ENCODE measurements around the gene LRRC27.

The LRRC27 gene

DNA sequence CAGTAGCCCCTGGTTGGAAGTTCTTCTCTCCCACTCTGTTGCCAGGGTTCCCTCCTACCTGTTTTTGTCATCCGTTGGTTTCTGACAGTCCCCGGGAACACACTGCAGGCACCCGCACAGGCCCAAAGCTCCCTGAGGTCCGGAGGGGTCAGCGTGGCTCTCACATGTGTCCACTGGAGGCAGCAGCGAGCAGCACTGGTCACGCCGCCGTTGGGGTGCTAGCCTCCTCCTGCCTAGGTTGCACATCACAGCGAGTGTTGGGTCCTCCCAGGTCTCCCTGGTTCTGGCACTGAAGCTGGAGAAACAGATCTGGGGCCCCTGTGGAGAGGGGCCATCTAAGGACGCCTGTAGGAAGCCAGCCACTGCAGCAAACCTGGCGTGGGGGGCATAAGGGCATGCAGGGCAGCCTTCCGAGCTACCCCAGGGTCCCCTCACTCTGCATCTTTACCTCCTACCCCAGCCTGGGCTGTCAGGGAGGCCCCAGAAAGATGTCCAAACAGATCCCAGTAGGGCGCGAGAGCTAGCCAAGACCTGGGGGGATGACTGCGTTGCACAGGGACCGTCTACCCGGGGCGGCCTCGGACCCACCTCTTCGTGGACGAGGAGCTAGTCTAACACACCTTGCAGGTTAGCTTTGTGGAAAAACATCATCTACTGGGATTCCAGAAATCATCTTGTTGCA, 28.9 kb downstream of the LRRC27 start:
- no peak for DNase-seq

DNA sequence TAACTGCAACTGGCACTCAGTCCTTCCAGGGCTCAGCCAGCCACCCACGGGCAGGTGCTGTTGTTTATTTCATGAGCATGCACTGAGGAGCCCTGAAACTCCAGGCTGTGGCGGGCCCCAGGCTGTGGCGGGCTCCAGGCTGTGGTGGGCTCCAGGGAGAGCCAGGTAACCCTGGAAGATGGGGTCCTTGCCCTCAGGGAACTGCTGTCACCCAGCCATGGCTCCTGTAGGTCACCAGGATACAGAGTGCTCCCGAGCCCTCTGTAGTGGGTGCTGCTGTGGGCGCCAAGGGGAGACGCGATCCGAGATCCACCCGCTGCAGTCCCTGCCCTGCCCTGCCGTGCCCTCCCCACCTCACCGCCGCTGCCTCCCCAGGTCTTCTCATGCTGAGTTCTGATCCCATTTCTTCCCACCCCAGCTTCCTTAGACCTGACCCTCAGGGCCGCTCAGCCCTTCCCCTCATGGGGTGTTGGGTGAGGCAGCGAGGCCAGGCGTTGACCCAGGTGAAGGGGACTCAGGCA, 29.6 kb downstream of the LRRC27 start:
- no peak for DNase-seq

- DNase-seq: no peak
These were observed 30.2 kb downstream of the LRRC27 start for GRCh38 chr10:132362151-132362611.

DNA sequence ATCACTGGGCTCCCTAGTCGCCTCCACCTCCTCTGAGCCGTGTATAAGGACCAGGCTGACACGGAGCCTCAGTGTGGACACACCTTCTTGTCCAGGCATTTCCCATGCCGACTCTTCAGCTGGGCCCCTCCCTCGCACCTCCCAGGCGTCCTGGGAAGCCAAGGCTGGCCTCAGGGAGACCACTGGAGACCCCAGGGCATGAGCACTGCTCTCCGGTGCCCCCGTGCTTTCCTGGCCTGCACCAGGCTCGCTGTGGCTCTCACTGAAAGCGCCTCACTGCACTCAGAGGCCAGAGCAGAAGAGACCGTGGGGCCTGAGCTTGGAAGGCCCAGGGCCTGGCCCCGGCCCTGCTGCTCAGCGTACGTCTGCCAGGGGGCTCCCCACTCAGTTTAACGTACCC, 31.4 kb downstream of the LRRC27 start:
- no peak for DNase-seq

DNA sequence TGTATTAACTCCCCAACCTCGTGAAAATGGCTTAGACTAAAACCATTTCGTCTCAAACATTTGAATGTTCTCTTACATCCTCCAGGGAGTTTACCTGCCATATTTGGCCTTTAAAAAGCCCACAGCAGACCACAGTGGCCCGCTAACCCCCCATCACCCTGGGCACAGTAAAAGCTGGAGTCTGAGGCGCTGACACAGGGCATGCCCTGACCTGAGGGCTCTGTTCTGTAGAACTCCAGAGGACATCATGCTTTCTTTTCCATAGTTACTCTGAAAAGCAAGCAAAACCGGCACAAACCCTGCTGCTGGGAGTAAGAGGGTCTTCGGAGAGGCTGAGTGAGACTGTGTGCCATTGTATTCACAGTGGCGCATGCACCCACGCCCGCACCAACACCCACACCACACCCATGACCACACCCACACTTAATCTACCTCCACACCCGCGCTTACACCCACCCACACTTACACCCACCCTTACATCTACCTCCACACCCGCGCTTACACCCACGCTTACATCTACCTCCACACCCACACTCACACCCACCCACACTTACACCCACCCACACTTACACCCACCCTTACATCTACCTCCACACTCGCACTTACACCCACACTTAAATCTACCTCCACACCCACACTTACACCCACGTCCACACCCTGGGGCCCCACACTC, 32.1 kb downstream of the LRRC27 start:
- DNase-seq: no peak

DNA sequence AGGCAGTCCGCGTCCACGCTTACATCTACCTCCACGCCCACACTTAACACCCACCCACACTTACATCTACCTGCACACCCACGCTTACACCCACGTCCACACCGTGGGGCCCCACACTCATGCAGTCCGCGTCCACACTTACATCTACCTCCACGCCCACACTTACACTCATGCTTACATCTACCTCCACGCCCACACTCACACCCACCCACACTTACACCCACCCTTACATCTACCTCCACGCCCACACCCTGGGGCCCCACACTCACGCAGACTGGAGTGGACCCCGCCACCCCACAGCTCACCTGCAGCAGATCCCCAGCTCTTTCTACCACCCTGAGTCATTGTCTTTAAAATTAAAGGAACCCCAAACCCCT, 32.6 kb downstream of the LRRC27 start:
- no peak for DNase-seq

DNA sequence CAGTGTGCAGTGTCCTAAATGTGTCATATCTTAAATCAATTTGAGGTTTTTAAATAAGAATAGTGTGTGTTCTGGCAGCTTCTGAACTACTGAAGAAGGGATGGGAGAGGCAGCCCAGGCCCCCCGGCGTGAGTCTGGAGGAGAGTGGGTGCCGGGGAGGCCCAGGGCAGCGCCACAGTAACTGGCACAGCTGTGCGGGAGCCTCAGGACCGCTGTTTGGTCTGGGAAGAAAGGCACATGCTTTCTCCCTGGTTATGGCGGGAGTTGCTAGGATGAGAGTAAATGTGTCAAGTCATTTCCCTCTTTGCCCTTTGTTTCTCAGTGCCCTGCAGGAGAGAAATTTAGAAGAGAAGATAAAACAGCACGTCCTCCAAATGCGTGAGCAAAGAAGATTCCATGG, 33.1 kb downstream of the LRRC27 start:
- DNase-seq: no peak

- no peak for DNase-seq
These were observed 34.0 kb downstream of the LRRC27 start for GRCh38 chr10:132366006-132366405.

- no peak for DNase-seq
These were observed 34.5 kb downstream of the LRRC27 start for GRCh38 chr10:132366499-132366898.

DNA sequence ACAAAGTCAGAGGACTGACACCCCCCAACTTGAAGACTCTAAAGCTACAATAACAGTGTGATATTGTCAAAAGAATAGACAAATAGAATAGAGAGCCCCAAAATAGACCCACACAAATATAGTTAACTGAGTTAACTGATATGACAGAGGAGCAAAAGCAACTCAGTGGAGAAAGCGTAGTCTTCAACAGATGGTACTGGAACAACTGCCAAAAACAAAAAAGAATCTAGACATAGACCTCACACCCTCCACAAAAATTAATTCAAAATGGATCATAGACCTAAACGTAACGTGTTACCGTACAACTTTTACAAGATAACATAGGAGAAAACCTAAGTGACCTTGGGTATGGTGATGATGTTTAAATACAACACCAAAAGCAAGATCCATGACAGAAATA, 36.4 kb downstream of the LRRC27 start:
- no peak for DNase-seq

DNA sequence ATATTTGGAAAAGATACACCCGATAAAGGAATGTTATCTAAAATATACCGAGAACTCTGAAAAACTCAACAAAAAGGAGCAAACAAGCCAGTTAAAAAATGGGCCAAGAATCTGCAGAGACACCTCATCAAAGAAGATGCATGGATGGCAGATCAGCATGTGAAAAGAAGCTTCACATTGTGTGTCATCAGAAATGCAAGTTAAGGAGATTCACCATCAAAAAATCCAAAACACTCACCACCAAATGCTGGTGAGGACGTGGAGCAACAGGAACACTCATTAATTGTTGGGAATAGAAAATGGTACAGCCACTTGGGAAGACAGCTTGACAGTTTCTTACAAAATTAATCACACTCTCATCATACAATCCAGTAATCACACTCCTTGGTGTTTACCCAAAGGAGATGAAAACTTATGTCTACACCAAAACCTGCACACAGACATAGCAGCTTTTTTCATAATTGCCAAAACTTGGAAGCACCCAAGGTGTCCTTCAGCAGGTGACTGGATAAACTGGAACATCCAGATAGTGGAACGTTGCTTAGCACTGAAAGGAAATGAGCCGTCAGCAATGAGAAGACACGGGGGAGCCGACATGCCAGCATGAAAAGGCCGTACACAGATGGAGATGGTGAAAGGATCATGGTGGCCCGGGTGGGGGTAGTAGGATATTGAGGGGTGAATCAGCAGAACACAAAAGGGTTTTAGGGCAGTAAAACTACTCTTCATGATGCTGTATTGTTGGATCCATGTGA, 37.1 kb downstream of the LRRC27 start:
- no peak for DNase-seq

DNA sequence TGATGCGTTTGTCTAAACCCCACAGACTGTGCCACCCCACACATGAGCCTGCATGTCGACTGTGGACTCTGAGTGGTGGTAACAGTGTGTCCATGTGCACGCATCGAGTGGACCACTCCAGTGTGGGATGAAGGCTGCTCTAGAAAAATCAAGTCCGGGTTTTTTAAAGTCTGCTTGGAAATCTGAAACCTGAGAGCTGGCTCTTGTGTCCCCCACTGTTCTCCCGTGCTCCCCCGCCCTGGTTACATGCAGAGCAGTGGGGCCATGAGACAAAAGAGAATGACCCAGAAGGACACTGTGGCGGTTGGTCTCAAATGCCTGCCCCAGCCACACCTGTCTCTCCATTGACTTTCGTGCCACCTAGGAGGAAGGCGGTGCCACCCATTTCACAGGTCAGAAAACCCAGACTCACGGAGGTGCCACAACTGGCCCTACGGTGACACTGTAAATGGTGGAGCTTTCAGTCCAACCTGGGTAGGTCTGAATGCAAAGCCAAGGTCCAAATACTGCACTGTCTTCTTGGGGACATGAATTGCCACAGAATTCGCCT, 37.7 kb downstream of the LRRC27 start:
- no peak for DNase-seq

DNA sequence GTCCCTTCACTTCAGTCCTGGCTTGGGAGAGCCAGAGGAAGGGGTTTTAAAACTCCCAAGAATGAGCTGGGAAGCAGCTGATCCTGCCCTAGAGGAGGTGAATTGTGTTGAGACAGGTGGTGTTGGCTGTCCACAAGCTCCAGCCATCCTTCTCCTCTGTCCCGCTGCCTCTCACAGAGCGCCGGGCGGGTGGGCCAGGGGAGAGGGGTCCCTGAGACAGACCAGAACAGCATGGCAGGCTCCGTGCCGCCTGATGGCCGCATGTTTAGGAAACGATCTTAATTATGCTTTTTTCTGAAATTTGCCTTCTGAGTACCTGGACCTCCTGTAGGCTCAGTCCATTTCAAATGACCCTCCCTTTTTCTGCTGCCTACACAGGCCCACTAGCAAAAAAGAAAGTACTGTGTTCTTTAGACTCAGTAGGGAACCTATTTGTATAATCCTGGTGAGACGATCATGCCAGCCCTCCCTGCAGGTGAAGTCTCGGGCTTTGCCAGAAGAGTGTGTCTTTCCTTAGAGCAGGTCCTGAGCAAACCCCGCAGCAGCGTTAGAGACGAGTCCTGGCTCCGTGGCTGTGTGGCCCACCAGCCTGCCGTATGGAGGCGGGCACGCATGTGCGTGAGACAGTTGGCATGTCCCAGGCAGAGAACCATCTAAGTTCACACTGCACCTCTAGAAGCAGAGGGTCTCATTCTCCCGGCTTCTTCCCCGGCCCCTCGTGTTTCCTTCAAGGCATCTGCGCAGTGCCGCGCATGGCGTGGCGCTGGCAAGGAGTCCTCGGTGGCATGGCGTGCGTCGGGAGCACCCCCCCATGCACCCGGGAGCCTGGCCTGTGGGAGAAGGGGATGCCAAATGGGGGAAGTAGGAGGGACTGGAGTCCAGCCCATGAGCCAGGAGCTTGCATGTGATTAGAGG, 38.7 kb downstream of the LRRC27 start:
- DNase-seq: no peak

- no peak for DNase-seq
These were observed 39.7 kb downstream of the LRRC27 start for GRCh38 chr10:132371641-132372081.

- DNase-seq: no peak
These were observed 40.6 kb downstream of the LRRC27 start for GRCh38 chr10:132372516-132373095.

- DNase-seq: no peak
These were observed 41.4 kb downstream of the LRRC27 start for GRCh38 chr10:132373241-132373955.

GRCh38 chr10:132374176-132374575, 42.2 kb downstream of the LRRC27 start:
- no peak for DNase-seq

DNA sequence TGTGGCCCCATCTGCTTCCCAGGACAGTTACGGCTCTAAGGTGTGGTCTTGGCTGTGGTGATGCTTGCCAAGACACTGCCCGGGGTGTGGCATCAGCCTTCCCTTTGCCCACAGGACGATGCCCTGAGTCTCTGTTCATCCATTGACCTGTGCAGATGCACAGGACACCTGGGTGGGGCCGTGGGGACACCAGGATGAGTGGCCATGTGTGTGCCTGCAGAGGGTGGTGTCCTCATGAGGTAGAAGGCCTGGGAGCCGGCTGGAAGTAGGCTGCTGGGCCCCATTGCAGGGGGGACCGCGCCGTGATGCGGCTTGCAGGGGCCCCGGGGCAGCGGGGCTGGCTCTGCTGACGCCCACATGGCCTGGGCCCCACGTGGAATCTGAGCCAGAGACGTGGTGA, 42.6 kb downstream of the LRRC27 start:
- DNase-seq: no peak

- DNase-seq: no peak
These were observed 43.3 kb downstream of the LRRC27 start for GRCh38 chr10:132375116-132375794.

DNA sequence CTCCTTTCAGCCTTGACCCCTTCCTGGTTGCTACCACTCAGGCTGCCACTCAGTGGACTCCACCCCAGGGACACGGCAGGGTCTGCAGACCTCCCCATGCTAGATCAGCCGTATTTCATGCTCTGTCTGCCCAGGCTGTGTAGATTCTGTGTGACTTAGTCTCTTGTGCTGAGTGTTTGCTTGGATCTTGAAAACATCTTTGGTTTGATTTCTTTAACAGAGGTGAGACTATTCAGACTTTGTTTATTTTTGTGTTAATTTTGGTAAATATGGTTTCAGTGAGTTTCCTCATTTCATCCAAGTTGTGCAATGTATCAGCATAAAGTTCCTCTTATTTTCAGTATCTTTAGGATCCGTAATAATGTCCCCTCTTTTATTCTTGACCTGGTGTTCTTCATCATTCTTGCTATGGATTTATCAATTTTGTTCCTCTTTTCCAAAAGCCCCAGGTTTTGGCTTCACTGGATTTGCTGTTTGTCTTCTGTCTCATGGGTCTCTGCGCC, 43.9 kb downstream of the LRRC27 start:
- DNase-seq: no peak
